GM19023 (cell line): Measurements from ENCODE around the gene IL36B.
"Not testable (repeated sequence)": the region's sequence is repeated elsewhere in the genome, so short reads cannot be mapped to it uniquely, and the experiment has no call there.

ENCODE experiments used
- ATAC-seq: cut with Tn5 transposase; IDR thresholded peaks from one replicate; pipeline ENCODE4 v1.9.1; 2021; ENCODE audit warnings: mild to moderate bottlenecking, moderate library complexity; ENCODE audit not compliant: unreplicated experiment

Gene IL36B

DNA sequence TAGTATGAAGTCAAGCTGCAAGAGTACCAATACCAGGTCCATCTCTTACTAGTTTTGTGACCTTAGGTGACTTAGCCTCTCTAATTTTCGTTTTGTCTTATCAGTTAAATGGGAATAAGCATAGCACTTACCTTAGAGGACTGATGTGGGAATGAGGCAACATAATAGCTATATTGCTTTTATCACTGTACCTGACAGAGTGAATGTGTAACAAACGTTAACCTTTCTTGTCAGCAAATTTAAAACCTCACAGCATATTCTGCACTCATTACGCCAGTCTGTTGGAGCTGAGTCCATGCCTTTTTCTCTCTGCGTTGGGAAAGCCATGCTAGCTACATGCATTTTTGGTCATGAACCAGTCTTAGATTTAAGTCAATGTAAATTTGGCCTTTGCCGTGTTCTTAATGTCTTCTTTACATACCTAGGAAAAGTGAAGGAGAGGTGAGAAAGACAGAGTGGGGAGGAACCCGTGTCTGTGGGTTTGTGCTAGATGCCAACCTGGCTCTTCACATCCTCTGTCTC is at the start of gene IL36B:
TSS of gene IL36B (minus strand) at position 472 of the 522 bp plus-strand sequence.
- ATAC-seq: no peak

DNA sequence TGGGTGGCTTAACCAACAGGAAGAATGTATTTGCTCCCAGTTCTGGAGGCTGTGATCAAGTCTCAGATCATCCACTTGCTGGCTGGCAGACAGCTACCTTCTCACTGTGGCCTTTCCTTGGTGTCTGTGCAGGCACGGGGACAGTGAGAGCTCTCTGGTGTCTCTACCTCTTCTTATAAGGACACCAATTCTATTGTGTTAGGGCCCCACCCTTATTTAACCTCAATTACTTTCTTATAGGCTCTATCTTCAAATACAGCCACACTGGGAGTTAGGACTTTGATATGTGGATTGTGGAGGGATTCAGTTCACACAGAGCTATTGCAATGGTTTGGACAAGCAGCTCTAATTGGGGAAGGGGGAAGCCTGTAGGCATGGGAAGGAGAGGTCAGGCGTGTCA is 49.5 kb upstream of the IL36B start:
- no peak for ATAC-seq

DNA sequence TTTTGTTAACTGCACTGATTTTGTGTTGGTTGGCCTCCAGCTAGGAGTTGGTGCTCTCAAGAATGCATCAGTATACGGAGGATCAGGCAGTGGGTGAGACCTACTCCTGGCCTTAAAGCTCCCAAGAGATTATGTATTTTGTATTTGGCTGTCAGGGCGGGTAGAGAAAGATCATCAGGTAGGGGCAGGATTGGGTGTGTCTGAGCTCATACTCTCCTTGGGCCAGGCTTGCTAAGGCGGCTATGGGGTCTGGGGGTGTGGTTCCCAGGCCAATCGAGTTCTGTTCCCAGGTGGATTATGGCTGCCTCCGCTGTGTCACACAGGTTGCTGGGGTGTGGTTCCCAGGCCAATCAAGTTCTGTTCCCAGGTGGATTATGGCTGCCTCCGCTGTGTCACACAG is 45.9 kb upstream of the IL36B start:
- ATAC-seq: no peak

DNA sequence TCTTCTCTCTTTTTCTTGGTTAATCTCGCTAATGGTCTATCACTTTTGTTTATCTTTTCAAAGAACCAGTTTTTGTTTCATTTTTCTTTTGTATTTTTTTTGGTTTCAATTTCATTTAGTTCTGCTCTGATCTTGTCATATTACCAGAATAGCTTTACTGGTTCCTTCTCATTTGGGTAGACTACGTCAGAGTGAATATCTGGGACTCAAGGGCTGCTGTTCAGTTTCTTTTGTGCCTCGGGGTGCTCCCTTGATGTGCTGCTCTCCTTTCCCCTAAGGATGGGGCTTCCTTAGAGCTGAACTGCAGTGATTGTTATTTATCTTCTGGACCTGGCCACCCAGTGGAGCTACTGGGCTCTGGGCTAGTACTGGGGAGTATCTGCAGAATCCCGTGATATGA is 45.4 kb upstream of the IL36B start:
- no peak for ATAC-seq

DNA sequence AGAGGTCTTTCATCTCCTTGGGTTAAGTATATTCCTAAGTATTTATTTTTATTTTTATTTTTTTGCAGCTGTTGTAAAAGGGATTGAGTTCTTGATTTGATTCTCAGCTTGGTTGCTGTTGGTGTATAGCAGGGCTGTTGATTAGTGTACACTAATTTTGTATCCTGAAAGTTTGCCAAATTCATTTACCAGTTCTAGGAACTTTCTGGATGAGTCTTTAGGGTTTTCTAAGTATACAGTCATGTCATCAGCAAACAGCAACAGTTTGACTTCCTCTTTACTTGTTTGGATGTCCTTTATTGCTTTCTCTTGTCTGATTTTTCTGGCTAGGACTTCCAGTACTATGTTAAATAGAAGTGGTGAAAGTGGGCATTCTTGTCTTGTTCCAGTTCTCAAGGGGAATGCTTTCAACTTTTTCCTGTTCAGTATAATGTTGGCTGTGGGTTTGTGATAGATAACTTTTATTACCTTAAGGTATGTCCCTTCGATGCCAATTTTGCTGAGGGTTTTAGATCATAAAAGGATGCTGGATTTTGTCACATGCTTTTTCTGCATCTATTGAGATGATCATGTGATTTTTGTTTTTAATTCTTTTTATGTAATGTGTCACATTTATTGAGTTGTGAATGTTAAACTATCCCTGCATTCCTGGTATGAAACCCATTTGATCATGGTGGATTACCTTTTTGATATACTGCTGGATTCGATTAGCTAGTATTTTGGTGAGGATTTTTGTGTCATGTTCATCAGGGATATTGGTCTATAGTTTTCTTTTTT is 44.4 kb upstream of the IL36B start:
- not testable (repeated sequence) for ATAC-seq

DNA sequence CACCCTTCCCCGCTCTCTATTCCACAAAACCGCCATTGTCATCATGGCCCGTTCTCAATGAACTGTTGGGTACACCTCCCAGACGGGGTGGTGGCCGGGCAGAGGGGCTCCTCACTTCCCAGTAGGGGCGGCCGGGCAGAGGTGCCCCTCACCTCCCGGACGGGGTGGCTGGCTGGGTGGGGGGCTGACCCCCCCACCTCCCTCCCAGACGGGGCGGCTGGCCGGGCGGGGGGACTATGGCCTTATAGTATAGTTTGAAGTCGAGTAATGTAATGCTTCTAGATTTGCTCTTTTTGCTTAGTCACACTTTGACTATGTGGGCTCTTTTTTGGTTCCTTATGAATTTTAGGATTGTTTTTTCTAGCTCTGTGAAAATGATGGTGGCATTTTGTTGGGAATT is 43.6 kb upstream of the IL36B start:
- ATAC-seq: not testable (repeated sequence)

DNA sequence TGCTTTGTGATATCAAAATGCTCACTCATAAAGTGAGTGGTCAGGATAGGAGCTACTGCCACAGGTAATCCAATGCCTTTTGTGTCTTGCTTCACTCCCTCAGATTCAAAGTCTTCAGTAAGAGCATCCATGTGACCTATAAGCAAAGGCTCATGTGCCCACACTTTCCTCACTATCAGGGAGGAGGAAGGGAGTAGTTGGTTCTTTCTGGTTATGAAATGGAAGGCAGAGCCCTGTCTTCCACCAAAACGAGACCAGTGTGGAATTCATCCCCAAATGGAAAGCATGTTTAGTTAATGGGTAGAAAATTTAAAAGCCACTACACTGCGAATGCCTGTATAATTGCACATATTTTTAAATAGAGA is 40.9 kb upstream of the IL36B start:
- no peak for ATAC-seq

DNA sequence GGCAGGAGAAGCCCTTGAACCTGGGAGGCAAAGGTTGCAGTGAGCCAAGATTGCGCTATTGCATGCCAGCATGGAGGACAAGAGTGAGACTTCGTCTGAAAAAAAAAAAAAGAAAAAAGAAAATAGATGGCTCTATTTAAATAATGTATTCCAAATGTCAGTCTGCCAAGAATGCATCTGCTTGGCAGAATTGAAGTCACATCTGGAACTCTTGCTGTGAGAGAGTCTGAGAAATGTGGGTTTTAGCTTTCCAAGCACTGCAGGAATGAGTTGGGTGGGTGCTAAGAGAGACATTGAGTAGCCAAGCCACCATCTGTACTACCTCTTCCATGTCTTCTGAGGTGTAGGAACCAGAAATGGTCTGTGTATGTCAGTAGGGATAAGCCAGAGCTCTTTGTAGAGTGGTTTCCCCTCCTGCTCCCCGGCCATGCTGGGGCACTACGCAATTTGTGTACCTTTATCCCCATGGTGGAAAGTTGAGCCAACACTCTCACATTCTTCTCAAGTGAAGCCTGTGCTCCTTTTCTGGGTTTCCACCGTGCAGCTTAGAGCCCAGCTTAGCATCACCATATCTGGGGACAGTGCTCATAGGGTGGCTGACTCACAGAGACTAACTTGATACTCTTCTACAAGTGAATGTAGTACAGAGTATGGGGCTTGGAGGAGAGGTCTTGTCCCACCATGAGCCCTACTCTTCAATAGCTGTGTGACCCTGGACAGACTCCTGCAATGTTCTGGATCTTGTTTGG is 40.4 kb upstream of the IL36B start:
- no peak for ATAC-seq

DNA sequence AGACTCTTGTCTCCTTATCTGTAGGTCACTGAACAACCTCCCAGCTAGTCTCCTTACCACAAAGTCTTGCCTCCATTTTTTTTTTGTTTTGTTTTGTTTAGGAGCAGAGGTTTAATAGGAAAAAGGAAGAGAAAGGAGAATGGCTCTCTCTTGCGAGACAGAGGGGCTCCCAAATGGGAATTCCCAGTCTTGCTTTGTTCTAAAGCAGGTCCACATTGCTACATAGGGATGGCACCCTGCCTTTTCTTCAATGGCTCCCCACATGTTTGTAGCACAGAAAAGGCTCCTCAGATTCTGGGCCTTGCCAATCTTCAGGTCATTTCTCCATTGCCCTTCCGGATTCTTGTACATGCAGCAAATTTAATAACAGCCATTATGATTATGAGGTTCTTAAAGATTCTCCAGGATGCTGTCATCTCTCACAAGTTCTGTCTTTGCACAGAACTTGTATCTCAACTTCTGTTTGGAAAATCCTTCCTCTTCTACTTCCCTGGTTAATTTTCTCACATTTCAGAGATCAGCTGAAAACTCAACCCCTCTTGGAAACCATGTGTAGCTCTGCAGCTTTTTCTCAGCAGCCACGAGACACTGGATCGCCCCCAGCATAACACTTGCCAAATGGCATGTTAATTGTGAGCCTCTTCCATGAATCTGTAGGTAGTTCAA is 38.7 kb upstream of the IL36B start:
- ATAC-seq: no peak

DNA sequence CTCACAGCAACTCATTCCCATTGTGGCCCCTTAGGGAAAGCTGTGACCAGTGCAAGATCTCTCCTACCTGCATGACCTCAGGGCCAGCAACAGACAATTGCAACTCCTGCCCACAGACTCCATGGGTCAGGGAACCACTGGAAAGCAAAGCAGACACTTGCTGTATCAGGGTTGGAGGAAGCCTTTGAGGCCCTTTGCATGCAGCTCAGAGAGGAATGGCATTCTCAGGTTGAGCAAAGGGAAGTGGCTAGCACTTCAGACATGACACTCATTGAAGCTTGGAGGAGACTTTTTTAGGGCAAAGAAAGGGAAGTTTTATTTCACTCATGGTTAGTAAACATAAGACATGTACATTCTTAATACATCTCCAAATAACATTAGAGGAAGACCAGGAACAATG is 37.2 kb upstream of the IL36B start:
- no peak for ATAC-seq

DNA sequence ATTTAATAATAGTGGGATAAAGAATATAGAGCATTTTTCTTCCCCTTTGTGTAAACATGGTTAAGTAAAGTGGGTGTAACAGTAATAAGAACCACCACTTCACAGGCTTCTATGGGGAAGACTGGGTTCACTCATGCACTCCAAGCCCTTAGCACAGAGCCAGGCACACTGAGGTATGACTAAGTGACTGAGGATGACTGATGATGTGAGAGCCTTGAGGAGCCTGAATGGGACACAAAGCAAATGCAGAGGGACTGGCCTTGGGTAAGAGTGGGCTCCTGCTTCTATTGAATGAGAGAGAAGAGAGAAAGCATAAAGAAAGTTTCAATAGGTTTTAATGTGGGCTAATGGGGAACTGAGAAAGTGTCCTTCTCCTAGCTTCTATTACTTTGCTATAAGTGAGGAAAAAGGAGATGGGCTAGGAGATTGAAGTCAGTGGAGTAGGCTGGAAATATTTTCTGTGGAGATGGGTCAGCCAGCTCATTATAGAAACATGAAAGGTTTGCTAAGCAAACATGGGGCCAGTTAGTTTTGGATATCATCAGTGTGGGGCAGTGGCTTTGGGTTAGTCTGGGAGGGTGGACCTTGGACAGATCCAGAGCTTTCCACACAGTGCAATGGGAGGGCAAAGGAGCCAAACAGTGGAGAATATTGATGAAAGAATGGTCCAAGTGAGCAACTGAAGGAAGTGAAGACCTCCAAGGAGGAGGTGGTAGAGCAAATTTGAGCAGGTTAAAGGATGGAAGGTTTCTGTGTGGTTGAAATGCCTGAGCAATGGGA is 35.7 kb upstream of the IL36B start:
- no peak for ATAC-seq

DNA sequence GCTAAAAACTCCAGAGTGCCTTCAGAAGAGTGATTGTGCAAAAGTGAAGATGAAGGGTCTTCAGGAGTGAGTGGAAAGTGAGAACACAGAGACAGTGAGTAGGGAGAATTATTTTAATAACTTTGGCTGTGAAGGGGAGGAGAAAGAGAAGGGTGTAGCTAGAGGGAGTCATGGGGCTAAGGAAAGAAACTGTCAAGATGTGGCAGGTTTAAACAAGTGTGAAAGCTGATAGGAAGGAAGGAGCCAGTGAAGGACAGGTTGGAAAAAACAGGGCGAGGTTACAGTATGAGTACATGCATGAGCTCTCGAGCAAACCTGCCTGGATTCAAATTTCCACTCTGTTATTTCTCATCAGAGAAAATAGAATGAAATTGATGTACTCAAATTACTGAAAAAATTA is 32.9 kb upstream of the IL36B start:
- no peak for ATAC-seq

DNA sequence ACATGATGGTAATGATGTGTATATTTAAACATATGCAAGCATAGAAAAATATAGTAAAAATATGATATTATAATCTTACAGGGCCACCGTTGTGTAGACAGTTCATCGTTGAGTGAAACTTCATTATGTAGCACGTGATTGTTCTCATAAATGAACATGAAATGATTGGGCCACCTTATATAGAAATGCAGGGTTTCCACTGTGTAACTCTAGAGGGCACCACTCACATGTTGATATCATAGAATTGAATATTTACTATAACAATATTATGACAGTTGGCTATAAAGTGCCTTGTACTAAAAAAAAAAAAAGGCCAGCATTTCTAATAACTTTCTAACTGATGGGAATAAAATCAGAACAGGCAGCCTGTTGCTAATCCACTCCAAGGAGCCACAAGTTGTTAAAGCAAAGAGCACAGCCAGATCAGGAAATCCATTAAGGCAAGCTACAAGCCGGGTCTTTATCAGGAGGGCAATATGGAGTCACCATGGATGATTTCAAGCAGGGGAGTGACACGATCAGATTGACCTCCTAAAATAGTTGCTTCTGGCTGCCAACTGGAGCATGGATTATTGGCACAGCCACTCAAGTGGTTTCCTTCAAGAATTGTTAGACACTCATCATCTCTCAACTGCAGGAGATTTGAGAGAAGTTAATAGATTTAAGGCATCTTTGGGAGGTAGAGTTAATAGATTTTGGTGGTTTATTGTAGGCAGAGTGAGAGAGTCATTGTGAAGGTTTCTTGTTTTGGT is 31.8 kb upstream of the IL36B start:
- no peak for ATAC-seq

DNA sequence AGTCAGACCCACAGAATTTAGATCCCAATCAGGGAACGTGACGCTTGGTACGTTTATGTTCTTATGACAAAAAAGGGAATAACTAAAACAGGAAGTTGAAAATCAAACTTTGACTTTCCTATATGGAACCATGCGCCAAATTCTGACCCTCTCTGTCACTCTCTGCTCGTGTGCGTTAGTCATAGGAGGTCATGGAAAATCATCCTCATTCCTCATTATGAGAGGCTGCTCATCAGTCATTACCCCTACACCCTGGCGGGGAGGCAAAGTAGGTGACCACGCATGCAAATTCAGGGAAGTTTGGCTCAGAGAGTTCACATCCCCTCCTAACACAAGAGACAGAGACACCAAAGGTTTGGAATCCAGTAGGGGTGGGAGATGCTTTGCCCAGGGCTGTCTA is 30.6 kb upstream of the IL36B start:
- no peak for ATAC-seq

DNA sequence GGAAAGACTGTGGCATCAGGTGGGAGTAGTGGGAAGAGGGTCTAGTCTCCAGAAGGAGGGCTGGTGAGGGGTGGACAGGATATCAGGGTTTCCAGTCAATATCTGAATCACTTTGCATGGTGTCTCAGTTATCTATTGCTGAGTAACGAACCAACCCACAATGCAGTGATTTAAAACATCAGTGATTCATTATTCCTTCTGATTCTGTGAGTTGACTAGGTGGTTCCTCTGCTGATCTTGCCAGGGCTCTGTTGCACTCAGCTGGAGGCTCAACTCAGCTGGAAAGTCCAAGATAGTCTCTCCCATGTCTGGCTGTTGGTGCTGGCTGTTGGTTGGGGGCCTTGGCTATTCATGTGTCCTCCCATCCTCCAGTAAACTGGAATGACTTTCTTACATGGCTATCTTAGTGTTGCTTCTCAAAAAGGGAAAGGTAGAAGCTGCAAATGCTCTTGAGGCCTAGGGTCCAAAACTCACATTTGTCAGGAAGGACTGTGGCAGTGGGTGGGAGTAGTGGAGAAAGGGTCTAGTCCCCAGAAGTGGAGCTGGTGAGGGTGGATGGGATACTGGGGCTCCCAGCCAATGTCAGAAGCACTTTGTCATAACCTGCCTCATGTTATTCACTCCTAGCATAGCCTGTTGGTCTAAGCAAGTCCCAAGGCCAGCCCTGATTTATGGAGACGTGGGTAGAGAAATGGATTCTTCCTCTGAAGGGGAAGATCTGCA is 29.0 kb upstream of the IL36B start:
- ATAC-seq: no peak

DNA sequence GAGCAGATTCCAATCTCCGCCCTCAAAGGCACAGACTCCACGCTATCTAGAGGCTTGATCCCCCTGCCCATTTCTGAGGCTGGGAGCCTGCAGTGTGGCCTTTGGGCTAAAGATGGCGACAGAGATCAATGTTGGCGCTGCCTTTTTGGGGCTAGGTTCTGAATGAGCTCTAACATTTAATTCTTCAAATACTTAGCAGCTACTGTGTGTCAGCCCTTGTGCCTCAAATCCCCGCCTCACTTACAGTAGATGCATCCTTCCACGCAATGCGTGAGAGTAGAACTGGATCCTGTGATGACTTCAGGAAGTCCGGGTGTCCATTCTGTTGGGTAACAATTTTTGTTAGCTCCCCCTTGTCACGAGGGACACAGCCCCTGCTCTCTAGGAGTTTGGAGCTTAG is 27.5 kb upstream of the IL36B start:
- no peak for ATAC-seq

DNA sequence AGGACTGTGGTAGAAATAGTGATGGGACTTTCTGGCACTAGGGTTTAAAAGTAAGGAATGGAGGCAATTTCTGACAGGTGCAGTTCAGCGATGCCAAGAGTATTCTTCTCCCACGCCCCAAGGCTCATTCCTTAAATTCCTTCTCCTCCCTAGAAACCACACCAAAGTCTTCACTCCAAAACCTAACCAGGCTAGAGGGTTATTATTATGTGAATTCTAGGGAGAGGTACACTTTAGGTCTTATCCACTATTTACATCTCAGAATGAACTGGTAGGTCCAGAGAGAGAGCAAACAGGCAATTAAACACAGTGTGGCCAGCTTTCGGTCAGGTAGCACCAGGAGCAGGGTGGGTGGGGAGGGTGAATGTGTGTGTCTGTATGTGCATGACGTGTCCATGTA is 26.5 kb upstream of the IL36B start:
- ATAC-seq: no peak

DNA sequence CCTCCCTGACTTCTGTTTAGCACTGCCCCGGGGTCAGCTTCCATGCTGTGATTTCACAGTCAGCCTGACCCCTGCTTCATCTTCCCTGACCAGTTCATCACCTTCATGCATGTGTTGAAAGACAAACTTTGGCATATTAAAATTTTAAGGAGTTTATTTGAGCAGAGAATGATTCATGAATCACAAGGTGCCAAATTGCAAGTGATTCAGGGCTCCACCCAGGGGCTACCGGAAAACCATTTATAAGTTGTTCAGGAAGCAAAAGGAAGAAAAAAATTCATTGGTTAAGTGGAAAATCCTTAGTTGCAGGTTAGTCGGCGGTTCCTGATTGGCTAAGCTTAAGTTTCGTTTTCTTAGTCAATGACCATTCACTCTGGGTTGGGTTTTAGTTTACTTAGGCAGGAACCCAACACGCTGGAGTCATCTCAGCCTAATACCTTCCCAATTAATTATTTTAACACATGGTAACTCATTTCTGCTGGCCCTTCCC is 25.7 kb upstream of the IL36B start:
- no peak for ATAC-seq

DNA sequence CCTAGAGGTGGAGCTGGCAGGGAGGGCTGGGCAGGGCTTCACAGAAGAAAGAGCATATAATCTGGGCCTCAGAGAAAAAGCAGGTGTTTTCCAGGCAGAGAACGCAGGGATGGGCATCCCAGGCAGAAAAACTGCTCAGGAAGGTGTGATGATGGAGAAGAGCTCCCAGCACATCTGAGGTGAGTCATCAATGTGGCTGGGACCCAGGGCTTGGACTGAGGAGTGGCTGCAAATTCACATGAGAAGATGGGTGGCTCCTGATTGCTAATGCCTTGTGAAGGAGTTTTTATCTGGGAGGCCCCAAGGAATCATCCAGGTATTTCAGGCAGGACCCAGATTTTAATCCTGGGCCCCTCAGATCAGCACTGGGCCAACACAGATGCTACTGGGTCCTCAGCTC is 25.3 kb upstream of the IL36B start:
- ATAC-seq: no peak
